Cardiac muscle cell (in vitro differentiated cells and primary cell): Measurements from ENCODE around the gene RRAS2. TPM values are rescaled to one million over a fixed set of nuclear protein-coding genes. Genes with fewer than 3 reads are reported as not detected.

Experiments
- DNase-seq, 2 donors: peaks; one replicate each; pipeline versions ENCODE4 v3.0.0 to v3.0.0-alpha.2; 2010 to 2017; ENCODE audit warnings: low read depth in 1 of 2, low spot score in 1 of 2
- H3K27ac ChIP-seq: fragments of 200-600 bp; sonication (generic); 2 replicates; pipeline ENCODE4 v1.5.1; 2016
- H3K27me3 ChIP-seq: fragments of 200-600 bp; sonication (generic); 2 replicates; pipeline ENCODE4 v1.6.0; 2016; ENCODE audit warnings: control low read depth
- H3K36me3 ChIP-seq: fragments of 200-600 bp; sonication (generic); 2 replicates; pipeline ENCODE4 v1.5.1; 2016; ENCODE audit warnings: control low read depth
- H3K4me1 ChIP-seq: fragments of 200-600 bp; sonication (generic); 2 replicates; pipeline ENCODE4 v1.8.1; 2017; ENCODE audit warnings: low read depth, mild to moderate bottlenecking, mixed run types
- H3K4me3 ChIP-seq: fragments of 200-600 bp; sonication (generic); 2 replicates; pipeline ENCODE4 v1.5.1; 2016; ENCODE audit warnings: mild to moderate bottlenecking
- H3K9me3 ChIP-seq: fragments of 200-600 bp; sonication (generic); 2 replicates; pipeline ENCODE4 v1.5.1; 2017; ENCODE audit warnings: low read depth, mild to moderate bottlenecking, control low read depth
- polyA plus RNA-seq: library from polyadenylated mRNA; unstranded; fragments of >200 nt; fragmentation: Nextera tagmentation; extraction: Ambion mirVana; gene quantifications from 2 replicates; pipeline ENCODE4 v1.2.1, GENCODE V29; 2016
- total RNA-seq: library from RNA; depleted of rRNA; stranded (reverse); fragments of >200 nt; gene quantifications from 2 replicates; pipeline ENCODE4 v1.2.3, GENCODE V29; 2016
- TF ChIP-seq, protein P1 (sequence below): IDR thresholded peaks from 2 replicates; pipeline ENCODE4 v1.5.1; 2012; ENCODE audit warnings: low read depth, mild to moderate bottlenecking, low read length

The RRAS2 gene
- total and polyA plus RNA-seq, 2 experiments from 2014 or later: 72.3 to 74.4 TPM

DNA sequence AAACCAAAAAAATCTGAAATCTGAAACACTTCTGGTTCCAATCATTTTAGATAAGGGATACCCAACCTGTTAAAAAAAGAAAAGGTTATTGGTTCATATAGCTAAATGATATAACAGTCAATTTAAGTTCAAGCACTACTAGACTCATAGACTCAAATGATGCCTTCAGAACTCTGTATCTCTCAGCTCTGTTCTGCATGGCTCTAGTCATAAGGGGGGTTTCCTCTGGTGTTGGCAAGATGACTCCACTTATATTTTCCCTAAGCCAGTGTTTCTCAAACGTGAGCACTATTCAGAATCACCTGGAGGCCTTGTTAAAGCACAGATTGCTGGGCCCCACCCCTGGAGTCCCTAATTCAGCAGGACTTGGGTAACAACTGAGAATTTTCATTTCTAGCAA is 11.5 kb upstream of the RRAS2 start:
- no peaks in the 10 kb centered on the region for H3K36me3 ChIP-seq
- H3K27me3 ChIP-seq: no peaks in the 10 kb centered on the region
- no peak overlapping the region for H3K27ac ChIP-seq
- H3K9me3 ChIP-seq: no peaks in the 10 kb centered on the region
- H3K4me1 ChIP-seq: peaks cover 11% of the 10 kb centered on the region
- TF ChIP-seq, protein P1, sequence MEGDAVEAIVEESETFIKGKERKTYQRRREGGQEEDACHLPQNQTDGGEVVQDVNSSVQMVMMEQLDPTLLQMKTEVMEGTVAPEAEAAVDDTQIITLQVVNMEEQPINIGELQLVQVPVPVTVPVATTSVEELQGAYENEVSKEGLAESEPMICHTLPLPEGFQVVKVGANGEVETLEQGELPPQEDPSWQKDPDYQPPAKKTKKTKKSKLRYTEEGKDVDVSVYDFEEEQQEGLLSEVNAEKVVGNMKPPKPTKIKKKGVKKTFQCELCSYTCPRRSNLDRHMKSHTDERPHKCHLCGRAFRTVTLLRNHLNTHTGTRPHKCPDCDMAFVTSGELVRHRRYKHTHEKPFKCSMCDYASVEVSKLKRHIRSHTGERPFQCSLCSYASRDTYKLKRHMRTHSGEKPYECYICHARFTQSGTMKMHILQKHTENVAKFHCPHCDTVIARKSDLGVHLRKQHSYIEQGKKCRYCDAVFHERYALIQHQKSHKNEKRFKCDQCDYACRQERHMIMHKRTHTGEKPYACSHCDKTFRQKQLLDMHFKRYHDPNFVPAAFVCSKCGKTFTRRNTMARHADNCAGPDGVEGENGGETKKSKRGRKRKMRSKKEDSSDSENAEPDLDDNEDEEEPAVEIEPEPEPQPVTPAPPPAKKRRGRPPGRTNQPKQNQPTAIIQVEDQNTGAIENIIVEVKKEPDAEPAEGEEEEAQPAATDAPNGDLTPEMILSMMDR: no peak
- DNase-seq: no peak
- H3K4me3 ChIP-seq: no peak overlapping the region

DNA sequence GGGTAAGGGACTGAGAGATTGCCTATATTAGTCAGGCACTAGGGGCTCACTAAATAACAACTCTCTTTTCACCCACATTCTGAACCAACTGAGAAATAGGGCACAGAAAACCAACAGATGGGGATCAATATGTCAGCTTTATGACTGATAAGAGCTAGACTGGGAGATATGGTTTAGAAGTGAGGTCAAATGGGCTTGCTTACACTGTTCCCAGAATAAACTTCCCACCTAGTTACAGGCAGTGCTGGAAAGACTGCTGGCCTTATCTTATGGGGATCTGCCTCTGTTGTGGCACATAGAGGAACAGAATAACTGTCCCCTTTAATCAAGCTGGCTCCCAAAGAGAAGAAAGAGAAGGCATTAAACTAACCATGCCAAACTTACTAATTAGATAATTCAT is 10.6 kb upstream of the RRAS2 start:
- no peak overlapping the region for H3K27ac ChIP-seq
- no peaks in the 10 kb centered on the region for H3K36me3 ChIP-seq
- no peaks in the 10 kb centered on the region for H3K27me3 ChIP-seq
- peaks cover 11% of the 10 kb centered on the region for H3K4me1 ChIP-seq
- H3K9me3 ChIP-seq: no peaks in the 10 kb centered on the region
- TF ChIP-seq, protein P1: no peak
- no peak overlapping the region for H3K4me3 ChIP-seq
- DNase-seq: no peak

DNA sequence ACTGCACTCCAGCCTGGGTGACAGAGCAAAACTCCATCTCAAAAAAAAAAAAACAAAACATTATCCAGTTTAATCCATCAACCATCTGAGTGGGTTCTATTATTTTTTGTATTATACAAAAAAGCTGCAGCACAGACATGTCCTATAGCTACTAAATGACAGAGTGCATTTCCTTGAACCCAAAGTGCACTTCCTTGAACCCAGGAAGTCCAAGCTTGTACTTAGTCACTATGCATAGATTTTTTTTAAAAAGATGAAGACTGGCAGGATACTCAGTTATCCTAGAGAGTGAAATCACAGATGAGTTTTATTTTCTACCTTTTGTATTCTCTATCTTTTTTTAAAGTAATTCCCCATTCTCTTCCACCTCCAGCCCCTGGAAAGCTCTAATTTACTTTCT is 8.0 kb upstream of the RRAS2 start:
- DNase-seq: no peak
- no peak overlapping the region for H3K4me3 ChIP-seq

DNA sequence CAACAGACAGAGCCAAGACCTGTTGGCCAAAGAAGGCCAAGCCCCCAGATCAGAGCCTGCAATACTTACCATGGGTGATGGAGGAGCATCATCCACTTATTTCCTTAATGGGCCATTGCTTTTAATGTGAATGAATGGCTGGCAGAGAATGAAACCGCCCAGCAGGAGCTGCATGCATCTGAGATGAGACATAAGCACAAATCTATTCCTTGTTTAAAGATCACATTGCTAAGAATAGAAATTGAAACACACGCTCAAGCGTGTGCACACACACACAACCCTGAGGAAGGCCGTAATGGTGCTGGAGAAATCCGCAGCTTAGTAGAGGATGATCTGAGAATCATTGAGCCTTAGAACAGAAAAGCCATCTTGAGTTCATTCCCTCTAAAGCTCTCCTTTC is 5.3 kb upstream of the RRAS2 start:
- H3K36me3 ChIP-seq: no peaks in the 10 kb centered on the region
- DNase-seq: no peak
- no peak overlapping the region for H3K4me3 ChIP-seq
- no peaks in the 10 kb centered on the region for H3K9me3 ChIP-seq
- no peak overlapping the region for H3K27ac ChIP-seq
- H3K27me3 ChIP-seq: no peaks in the 10 kb centered on the region
- peaks cover 2% of the 10 kb centered on the region for H3K4me1 ChIP-seq
- TF ChIP-seq, protein P1: no peak

More for the DNA sequence above, 8.0 kb upstream of the RRAS2 start:
- TF ChIP-seq, protein P1: no peak
- no peak overlapping the region for H3K27ac ChIP-seq
- H3K36me3 ChIP-seq: no peaks in the 10 kb centered on the region
- H3K9me3 ChIP-seq: no peaks in the 10 kb centered on the region
- H3K27me3 ChIP-seq: no peaks in the 10 kb centered on the region
- H3K4me1 ChIP-seq: peaks cover 11% of the 10 kb centered on the region

DNA sequence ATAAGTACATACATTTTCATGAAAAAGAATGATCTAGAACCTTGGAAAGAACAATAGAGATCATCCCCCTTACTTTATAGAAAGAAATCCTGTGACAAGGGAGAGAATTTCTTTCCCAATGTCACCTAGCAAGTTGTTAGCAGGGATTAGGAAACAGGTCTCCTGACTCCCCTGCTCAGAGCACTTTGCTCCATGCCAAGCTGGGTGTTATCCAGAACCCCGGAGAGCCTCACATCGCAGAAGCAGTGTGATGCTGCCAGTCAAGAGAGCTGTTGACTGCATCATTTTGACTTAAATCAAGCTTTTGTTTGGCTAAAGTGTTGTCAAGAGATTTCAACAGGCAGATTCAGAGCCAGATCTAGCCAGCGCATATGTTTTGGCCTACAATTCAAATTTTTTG is 3.6 kb upstream of the RRAS2 start:
- Histone ChIP-seq H3K4me3 (no peak overlapping the region), H3K27ac (no peak overlapping the region), H3K27me3 (no peaks in the 10 kb centered on the region), H3K4me1 (no peaks in the 10 kb centered on the region), H3K9me3 (no peaks in the 10 kb centered on the region), H3K36me3 (no peaks in the 10 kb centered on the region)
- no peak for DNase-seq
- TF ChIP-seq, protein P1: no peak

DNA sequence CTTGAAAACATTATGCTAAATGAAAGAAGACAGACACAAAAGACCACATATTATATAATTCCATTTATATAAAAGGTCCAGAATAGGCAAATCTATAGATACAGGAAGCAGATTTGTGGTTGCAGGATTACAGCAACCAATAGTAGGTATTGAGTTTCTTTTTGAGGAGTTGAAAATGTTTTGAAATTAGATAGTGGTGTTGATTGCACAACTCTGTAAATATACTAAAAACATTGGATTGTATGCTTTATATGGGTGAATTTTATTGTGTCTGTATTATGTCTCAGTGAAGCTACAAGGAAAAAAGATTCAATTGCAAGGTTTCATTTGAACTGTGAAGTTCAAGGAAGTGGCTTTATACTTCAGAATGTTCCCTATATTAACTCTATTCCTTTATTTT is 3.0 kb upstream of the RRAS2 start:
- no peaks in the 10 kb centered on the region for H3K36me3 ChIP-seq
- no peaks in the 10 kb centered on the region for H3K27me3 ChIP-seq
- no peak overlapping the region for H3K27ac ChIP-seq
- no peak overlapping the region for H3K4me3 ChIP-seq
- no peaks in the 10 kb centered on the region for H3K9me3 ChIP-seq
- DNase-seq: no peak
- TF ChIP-seq, protein P1: no peak
- peaks cover 4% of the 10 kb centered on the region for H3K4me1 ChIP-seq
